Thyroid gland (tissue), 4 donors: ENCODE results near the gene ARID3A. TPM values are rescaled to one million over a fixed set of nuclear protein-coding genes. Genes with fewer than 3 reads are reported as not detected.

ENCODE experiments used
- DNase-seq, 2 donors: peaks; one replicate each; pipeline ENCODE4 v3.0.0-alpha.2; 2019
- H3K27ac ChIP-seq, 3 donors: fragments of 200-600 bp; sonication (generic); 1 replicate in 2 of 3; 2 replicates in 1 of 3; pipeline ENCODE4 v1.5.1; 2016 to 2019; ENCODE audit warnings: mild to moderate bottlenecking in 1 of 3, moderate library complexity in 1 of 3
- H3K27me3 ChIP-seq: fragments of 200-600 bp; sonication (generic); one replicate; pipeline ENCODE4 v1.5.1; 2019
- H3K36me3 ChIP-seq, 2 donors: fragments of 200-600 bp; sonication (generic); one replicate each; pipeline ENCODE4 v1.5.1; 2016 to 2019
- H3K4me1 ChIP-seq, 2 donors: fragments of 200-600 bp; sonication (generic); one replicate each; pipeline ENCODE4 v1.5.1; 2017 to 2019
- H3K4me3 ChIP-seq, 3 donors: fragments of 200-600 bp; sonication (generic); replicated peaks in 1 of 3; 1 replicate in 2 of 3; 2 replicates in 1 of 3; pipeline ENCODE4 v1.5.1; 2016; ENCODE audit warnings: mild to moderate bottlenecking in 1 of 3
- H3K9me3 ChIP-seq: fragments of 200-600 bp; sonication (generic); one replicate; pipeline ENCODE4 v1.5.1; 2017
- POLR2A ChIP-seq, 2 donors: fragments of 450-650 bp; IDR thresholded peaks; one replicate each; pipeline ENCODE4 v1.6.1; 2017; ENCODE audit warnings: antibody characterized with exemption in 2 of 2, mild to moderate bottlenecking in 2 of 2, moderate library complexity in 1 of 2
- WGBS, 2 donors: methylation state at CpG; one replicate each; pipeline ENCODE4 v1.1.5; 2017; 5-methylcytosine and 5-hydroxymethylcytosine counted together
- intact Hi-C: fragments of 100-400 bp; cut with DNase I; formaldehyde crosslinking; loops from one replicate; pipeline ENCODE4 v1.15.1; 2023
- total RNA-seq, 4 donors: library from RNA; depleted of rRNA; stranded (reverse); fragments of >200 nt; gene quantifications; one replicate each; pipeline ENCODE4 v1.2.3, GENCODE V29; 2016
- TF ChIP-seq, protein P1 (sequence below), 6 experiments: fragments of 200-600 bp in 3 of 6; fragments of 450-650 bp in 3 of 6; sonication (generic) in 3 of 6; IDR thresholded peaks; one replicate each; pipeline ENCODE4 v1.5.1; 2016 to 2019; ENCODE audit warnings: antibody characterized with exemption in 6 of 6, mild to moderate bottlenecking in 2 of 6, inconsistent platforms in 1 of 6, moderate library complexity in 1 of 6

Gene ARID3A
- total RNA-seq, 4 donors from 2014 or later = 2.6 to 7.7 (median 3.9) TPM

DNA sequence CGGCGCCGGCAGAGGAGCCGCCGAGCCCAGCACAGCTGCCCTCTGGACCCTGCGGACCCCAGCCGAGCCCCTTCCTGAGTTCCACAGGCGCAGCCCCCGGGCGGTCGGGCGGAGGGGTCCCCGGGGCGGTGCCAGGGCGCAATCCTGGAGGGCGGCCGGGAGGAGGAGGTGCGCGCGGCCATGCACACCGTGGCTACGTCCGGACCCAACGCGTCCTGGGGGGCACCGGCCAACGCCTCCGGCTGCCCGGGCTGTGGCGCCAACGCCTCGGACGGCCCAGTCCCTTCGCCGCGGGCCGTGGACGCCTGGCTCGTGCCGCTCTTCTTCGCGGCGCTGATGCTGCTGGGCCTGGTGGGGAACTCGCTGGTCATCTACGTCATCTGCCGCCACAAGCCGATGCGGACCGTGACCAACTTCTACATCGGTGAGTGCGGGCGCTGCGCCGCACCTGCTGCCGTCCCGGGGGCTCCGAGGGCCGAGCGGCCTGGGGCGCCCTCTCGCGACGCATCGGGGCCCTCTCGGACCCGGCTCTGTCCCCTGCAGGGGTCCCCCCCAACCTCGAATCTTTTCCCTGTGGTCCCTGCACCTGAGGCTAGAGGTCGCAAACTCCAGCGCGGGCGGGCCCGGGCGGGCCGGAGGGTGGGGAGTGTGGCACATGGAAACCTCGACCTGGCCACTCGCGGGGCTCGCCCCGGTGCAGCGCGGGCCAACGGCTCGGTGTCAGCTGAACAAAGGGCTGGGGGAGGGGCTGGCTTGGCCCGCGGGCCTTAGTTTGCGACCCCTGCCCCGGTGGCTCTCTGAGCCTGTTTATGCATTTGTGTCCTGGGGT lies 8.3 kb upstream of the ARID3A start, which contains the start of gene KISS1R:
KISS1R (plus strand) TSS at position 11 of the 829 bp plus-strand sequence; CDS start at position 181, 170 bp downstream.
- peak within 1 kb of the TSS in 1 of 3 donors; percentile 10 for H3K4me3 ChIP-seq
- no peaks in the 10 kb centered on the region for H3K36me3 ChIP-seq
- peaks cover 30% of the 10 kb centered on the region for H3K27me3 ChIP-seq
- no peak within 1 kb of the TSS for H3K27ac ChIP-seq
- TF ChIP-seq POLR2A (IDR thresholded peaks at IDR 0.05) = no peak
- TF ChIP-seq, protein P1, sequence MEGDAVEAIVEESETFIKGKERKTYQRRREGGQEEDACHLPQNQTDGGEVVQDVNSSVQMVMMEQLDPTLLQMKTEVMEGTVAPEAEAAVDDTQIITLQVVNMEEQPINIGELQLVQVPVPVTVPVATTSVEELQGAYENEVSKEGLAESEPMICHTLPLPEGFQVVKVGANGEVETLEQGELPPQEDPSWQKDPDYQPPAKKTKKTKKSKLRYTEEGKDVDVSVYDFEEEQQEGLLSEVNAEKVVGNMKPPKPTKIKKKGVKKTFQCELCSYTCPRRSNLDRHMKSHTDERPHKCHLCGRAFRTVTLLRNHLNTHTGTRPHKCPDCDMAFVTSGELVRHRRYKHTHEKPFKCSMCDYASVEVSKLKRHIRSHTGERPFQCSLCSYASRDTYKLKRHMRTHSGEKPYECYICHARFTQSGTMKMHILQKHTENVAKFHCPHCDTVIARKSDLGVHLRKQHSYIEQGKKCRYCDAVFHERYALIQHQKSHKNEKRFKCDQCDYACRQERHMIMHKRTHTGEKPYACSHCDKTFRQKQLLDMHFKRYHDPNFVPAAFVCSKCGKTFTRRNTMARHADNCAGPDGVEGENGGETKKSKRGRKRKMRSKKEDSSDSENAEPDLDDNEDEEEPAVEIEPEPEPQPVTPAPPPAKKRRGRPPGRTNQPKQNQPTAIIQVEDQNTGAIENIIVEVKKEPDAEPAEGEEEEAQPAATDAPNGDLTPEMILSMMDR (IDR thresholded peaks at IDR 0.05) = peak in 2 of 6 experiments; percentile 32 to 33
- DNase-seq = no peak
- H3K4me1 ChIP-seq = peaks cover 27 to 42% of the 10 kb centered on the region in 2 donors
- intact Hi-C loops = loop anchor here (5.0 kb wide), 2 partner anchors 55 to 145 kb away; no protein-coding TSS in a partner anchor
- H3K9me3 ChIP-seq = no peaks in the 10 kb centered on the region
- 0 to 1% methylated on average over 2 to 19 of the region's 87 CpGs for WGBS, 2 donors

DNA sequence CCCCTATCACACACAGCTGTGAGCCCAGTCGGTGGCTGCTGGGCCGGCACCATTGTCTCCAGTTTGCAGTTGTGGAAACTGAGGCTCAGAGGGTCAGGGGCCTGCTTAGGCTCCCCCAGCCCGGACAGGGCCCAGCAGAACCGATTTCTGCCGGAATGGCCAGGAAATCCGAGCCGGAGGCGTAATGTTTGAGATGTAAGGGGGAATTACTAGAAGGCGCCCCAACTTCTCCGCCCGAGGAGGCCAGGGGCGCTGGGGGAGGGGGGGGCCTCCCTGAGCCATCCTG lies 7.7 kb upstream of the ARID3A start:
- intact Hi-C loops = loop anchor here (5.0 kb wide), 2 partner anchors 56 to 146 kb away; no protein-coding TSS in a partner anchor
- no peak overlapping the region for H3K27ac ChIP-seq
- H3K4me1 ChIP-seq = peaks cover 27 to 42% of the 10 kb centered on the region in 2 donors
- H3K27me3 ChIP-seq = peaks cover 30% of the 10 kb centered on the region
- 7% methylated on average over 3 of the region's 12 CpGs; no CpG with 5 or more reads in 1 of the 2 donors for WGBS, 2 donors
- no peak for TF ChIP-seq POLR2A (IDR thresholded peaks at IDR 0.05)
- TF ChIP-seq, protein P1 (IDR thresholded peaks at IDR 0.05) = no peak
- no peak for DNase-seq
- H3K36me3 ChIP-seq = no peaks in the 10 kb centered on the region
- H3K9me3 ChIP-seq = no peaks in the 10 kb centered on the region
- H3K4me3 ChIP-seq = no peak overlapping the region

DNA sequence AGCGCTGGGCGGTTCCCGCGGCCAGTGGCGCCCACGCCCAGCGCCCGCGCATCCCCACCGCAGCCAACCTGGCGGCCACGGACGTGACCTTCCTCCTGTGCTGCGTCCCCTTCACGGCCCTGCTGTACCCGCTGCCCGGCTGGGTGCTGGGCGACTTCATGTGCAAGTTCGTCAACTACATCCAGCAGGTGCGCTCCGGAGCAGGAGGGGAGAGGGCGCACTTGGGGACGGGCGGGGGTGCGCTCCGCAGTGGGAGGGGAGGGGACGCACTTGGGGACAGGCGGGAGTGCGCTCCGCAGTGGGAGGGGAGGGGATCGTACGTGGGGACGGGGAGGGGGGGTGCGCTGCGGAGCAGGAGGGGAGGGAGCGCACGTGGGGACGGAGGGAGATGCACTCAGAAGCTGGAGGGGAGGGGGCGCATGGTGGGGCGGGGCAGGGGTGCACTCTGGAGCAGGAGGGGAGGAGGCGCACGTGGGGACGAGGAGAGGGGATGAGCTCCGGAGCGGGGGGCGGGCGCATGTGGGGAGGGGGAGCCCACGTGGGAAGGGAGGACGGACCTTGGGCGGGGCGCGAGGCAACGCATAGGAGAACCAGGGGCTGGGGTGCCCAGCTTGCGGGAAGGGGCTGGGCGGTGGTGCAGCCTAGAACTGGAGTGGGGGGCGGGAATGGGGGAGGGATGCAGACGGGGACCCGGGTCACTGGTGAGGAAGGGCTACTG lies 7.2 kb upstream of the ARID3A start:
- Histone ChIP-seq H3K27me3 (peaks cover 30% of the 10 kb centered on the region), H3K4me3 (no peak overlapping the region), H3K9me3 (no peaks in the 10 kb centered on the region), H3K36me3 (no peaks in the 10 kb centered on the region), H3K27ac (no peak overlapping the region), H3K4me1 (peaks cover 23 to 39% of the 10 kb centered on the region in 2 donors)
- TF ChIP-seq, protein P1 (IDR thresholded peaks at IDR 0.05) = no peak
- no peak for TF ChIP-seq POLR2A (IDR thresholded peaks at IDR 0.05)
- DNase-seq = no peak
- intact Hi-C loops = loop anchor here (5.0 kb wide), 2 partner anchors 56 to 146 kb away; no protein-coding TSS in a partner anchor
- 0 to 3% methylated on average over 9 to 39 of the region's 58 CpGs for WGBS, 2 donors

DNA sequence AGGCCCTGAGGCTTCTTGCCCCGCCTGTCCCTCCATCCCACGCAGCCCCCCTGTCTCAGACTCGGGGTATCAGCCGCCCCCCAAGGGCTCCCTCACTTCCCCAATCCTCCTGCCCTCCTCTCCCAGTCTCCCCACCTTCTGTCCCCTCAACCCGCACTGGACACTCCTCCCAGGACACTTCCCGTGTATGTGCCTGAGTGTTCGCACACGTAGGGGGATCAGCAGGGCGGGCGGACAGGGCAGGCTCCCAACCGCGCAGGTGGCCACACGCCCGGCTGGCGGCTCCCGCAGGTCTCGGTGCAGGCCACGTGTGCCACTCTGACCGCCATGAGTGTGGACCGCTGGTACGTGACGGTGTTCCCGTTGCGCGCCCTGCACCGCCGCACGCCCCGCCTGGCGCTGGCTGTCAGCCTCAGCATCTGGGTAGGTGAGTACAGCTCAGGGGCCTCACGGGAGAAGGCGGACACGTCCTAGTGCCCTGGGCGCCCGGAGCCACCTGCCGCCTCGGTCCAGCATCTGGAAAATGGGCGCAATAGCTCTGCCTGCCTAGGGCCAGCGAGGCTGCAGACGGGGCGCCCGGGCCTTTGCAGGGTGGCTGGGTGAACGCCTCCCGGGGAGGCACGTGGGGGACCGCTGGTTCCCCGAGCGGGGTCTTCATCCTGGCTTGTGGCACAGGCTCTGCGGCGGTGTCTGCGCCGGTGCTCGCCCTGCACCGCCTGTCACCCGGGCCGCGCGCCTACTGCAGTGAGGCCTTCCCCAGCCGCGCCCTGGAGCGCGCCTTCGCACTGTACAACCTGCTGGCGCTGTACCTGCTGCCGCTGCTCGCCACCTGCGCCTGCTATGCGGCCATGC lies 6.4 kb upstream of the ARID3A start:
- Histone ChIP-seq H3K4me3 (no peak overlapping the region), H3K4me1 (peaks cover 20 to 38% of the 10 kb centered on the region in 2 donors)

More for the DNA sequence above, 6.4 kb upstream of the ARID3A start:
- WGBS, 2 donors = 1 to 6% methylated on average over 11 to 15 of the region's 68 CpGs
- Histone ChIP-seq H3K9me3 (no peaks in the 10 kb centered on the region), H3K36me3 (no peaks in the 10 kb centered on the region), H3K27ac (no peak overlapping the region), H3K27me3 (peaks cover 30% of the 10 kb centered on the region)
- TF ChIP-seq, protein P1 (IDR thresholded peaks at IDR 0.05) = no peak
- TF ChIP-seq POLR2A (IDR thresholded peaks at IDR 0.05) = no peak
- intact Hi-C loops = loop anchor here (2.0 to 10.0 kb wide), 4 partner anchors 57 to 315 kb away; partner anchors contain the start of gene CBARP
- DNase-seq = peak; percentile 56 to 67
